HPDE6-E6E7 (cell line): Measurements from ENCODE around the gene ZNF418.

Source experiments
- DNase-seq: peaks from one replicate; pipeline ENCODE4 v3.0.0; 2011; ENCODE audit warnings: missing footprints; ENCODE audit errors: extremely low spot score

The ZNF418 gene

GRCh38 chr19:57934820-57935665 is at the start of gene ZNF418:
Gene ZNF418, minus strand, starts transcription at chr19:57935402. Its CDS starts 1,580 bp downstream, at chr19:57933822.
- peak; percentile 79 for DNase-seq

DNA sequence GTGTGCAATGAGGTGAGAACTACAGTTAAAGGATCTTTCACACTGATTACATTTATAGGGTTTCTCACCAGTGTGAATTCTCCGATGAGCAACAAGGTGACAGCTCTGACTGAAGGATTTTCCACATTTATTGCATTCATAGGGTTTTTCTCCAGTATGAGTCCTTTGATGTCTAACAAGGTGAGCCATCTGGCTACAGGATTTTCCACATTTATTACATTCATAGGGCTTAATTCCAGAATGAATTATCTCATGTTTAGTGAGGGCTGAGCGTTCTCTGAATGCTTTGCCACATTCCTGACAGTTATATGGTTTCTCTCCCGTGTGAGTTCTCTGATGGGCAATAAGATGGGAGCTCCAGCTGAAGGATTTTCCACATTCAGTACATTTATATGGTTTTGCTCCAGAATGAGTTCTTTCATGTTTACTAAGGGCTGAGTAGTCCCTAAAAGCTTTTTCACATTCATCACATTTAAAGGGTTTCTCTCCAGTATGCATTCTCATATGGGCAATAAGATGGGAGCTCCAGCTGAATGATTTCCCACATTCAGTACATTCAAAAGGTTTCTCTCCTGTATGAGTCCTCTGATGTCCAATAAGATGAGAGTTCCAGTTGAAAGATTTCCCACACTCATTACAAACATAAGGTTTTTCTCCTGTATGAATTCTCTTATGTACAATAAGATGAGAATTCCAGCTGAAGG is 43.5 kb upstream of the ZNF418 start:
- DNase-seq: no peak

DNA sequence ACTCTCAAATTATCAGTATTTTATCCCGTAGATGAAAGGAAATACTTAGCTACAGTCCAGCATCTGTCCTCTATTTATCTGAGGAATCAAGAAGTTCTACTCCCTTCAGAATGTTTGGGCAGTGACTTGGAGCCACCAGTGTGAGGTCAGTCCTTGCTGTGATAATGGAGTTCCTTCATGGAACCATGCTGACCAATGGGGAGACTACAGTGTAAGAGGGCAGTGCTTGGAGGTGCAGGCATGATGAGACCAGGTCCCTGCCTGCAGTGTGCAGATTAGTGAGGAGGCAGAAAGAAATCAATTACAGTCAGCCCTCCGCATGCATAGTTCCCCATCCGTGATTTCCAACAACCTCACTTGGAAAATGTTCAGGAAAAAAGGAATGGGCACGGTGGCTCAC is 39.2 kb upstream of the ZNF418 start, which contains the start of gene C19orf18:
Gene C19orf18, minus strand, starts transcription at position 101 of the 400 bp plus-strand sequence. CDS start 102 bp downstream, outside the sequence.
- no peak for DNase-seq

DNA sequence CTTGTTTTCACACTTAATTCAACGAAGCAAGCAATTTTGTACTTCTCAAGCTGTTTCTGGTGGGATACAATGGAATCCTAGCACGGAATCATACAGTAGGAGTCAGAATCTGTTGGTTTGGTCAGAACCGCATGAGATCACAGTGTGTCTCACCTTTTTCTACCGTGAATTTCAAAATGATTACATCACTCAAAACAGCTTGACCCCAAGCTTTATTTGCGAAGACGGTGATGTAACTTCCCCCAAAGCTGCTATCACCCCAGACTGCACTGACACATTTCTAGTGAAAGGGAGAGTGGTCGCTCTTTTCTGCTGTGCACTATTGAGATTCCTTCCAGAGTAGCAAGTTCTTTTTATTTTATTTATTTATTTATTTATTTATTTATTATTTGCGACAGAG is 29.6 kb upstream of the ZNF418 start:
- DNase-seq: no peak

- DNase-seq: no peak
These were observed 26.6 kb upstream of the ZNF418 start for GRCh38 chr19:57961785-57962184.

- DNase-seq: no peak
These were observed 19.8 kb upstream of the ZNF418 start for GRCh38 chr19:57954996-57955395.

DNA sequence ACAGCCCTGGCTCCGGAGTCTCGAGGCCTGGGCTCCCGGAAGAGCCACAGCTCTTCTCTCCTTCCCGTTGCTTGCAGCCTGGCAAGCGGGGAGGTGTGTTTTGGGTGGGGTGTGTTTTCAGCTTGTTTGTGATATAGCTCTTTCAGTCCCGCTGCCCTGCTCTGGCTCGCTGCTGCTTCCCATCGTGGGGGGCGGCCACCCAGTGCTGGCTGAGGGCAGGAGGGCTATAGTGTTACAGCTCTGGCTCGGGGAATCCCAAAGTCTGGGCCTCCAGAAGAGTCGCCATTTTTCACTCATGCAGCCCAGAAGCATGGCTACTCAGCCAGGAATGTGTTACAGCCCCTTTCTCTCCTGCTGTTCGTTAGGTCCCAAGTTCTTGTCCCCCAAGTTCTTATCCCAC is 14.5 kb upstream of the ZNF418 start:
- DNase-seq: no peak

DNA sequence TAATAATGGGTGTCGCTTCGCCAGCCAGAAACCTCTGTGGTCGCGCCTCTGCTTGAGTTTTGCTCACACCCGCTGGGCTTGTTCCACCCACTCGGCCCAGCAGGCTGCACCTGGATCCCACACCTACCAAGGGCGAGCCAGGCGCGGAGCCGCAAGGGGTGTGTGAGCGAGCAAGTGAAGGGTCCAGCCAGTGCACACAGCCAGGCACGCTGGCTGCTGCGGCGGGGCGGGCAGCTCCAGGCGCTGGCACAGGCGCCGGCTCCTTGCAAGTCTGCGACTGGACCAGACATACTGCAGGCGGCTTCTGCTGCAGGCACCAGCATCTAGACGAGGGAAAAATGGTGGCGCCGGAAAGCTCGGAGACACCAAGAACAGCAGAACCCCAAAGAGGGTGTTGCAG is 14.1 kb upstream of the ZNF418 start:
- DNase-seq: no peak

GRCh38 chr19:57947419-57948134 is 12.4 kb upstream of the ZNF418 start, which contains the start of gene ZNF256:
Gene ZNF256, minus strand, starts transcription at chr19:57947706. Its CDS starts 232 bp downstream, at chr19:57947474.
- peak; percentile 95 for DNase-seq

DNA sequence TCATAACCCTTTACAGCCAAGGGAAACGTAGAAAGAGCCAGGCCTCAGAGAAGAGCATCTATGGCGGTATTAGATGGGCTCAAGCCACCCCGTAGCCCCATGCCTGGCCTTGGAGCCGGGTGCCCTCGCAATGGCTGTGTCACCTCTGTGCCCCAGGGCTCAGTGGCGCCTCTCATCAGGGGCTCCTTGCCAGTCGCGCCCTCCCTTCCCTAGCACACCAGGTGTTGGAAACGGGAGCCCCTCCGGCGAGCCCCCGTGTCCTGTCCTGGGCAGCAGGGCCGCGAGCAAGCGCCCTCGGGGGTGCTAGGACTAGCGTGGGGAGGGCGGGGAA is 11.9 kb upstream of the ZNF418 start:
- DNase-seq: no peak

DNA sequence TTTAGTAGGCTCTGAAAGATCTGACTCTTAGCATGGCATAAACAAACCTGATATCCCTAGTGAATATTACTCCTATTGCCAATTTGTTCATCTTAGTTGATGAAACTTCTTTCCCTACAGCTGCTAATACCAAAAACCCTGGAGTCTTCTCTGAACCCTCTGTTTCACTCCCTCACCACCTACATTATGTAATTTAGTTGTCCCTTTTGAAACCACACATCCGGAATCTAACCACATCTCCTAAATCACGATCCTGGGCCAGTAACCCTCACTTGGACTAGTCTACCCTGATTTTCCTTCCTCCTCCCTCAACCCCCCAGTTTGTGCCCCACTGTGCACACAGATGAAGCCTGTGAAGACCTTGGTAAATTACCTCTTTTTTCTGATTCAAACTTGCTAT is 11.1 kb upstream of the ZNF418 start:
- no peak for DNase-seq

DNA sequence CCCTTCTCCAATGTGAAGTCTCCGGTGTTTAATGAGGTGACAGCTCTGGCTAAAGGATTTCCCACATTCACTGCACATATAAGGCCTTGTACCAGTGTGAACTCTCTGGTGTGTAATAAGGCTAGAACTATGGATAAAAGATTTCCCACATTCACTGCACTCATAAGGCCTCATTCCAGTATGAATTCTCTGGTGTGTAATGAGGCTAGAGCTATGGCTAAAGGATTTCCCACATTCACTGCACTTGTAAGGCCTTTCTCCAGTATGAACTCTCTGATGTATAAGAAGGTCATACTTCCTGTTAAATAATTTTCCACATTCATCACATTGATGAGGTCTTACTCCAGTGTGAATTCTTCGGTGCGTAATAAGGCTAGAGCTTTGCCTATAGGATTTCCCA is 6.4 kb upstream of the ZNF418 start:
- no peak for DNase-seq

DNA sequence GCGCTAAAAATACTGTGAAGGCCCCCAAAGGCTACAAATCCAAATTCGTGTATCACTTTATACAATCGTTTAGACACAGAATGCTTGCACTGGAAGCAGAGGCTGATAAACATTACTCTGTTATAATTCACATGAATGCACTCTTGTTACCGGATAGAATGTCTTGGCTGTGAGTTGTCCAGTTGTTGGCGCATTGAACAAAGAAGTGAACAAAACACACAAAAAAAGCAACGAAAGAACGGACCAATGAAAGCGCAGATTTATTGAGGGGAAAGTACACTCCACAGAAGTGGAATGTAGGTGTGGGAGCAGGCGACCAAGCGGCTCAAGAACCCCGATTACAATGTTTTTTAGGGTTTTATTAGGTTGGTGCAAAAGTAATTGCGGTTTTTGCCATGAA is 529 bp upstream of the ZNF418 start:
- DNase-seq: no peak

- no peak for DNase-seq
These were observed 7.6 kb downstream of the ZNF418 start for GRCh38 chr19:57927587-57927986.

- peak; percentile 93 for DNase-seq
These were observed 18.8 kb downstream of the ZNF418 start, which contains the start of gene ZNF417 for GRCh38 chr19:57916168-57916995. Gene ZNF417, minus strand, starts transcription at chr19:57916592. Its CDS starts 181 bp downstream, at chr19:57916411.

DNA sequence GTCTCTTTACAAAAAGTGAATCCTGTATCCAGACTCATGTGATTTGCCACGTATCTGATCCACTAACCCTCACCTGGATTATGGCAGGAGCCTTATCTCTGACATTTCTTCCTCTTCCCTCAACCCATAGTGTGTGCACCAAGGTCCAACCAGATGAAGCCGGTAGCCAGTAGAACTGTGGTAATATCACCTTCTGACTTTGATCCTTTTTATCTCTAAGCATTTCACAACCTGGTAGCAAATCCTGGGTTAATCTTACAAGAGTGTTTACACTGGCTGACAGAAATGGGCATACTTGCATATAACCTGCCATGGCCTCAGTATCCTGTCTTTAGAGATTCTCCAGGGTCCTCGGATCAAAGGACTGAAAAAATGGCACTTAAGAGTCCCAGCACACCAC is 20.7 kb downstream of the ZNF418 start:
- no peak for DNase-seq

- DNase-seq: no peak
These were observed 27.8 kb downstream of the ZNF418 start for GRCh38 chr19:57907394-57907793.

DNA sequence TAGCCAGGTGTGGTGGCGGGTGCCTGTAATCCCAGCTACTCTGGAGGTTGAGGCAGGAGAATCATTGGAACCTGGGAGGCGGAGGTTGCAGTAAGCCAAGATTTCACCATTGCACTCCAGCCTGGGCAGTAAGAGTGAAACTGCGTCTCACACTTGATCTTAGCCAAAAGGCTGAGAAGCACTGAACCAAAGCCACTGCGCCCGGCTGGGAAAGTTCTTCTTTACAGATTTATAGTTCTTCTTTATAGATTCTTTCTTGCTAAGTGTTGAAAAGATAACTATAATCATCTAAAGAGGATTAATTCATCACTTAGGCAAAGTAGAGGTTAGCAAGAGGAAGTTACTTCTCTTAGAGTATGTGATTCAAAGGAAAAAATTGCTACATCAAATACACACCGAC is 29.9 kb downstream of the ZNF418 start:
- no peak for DNase-seq

DNA sequence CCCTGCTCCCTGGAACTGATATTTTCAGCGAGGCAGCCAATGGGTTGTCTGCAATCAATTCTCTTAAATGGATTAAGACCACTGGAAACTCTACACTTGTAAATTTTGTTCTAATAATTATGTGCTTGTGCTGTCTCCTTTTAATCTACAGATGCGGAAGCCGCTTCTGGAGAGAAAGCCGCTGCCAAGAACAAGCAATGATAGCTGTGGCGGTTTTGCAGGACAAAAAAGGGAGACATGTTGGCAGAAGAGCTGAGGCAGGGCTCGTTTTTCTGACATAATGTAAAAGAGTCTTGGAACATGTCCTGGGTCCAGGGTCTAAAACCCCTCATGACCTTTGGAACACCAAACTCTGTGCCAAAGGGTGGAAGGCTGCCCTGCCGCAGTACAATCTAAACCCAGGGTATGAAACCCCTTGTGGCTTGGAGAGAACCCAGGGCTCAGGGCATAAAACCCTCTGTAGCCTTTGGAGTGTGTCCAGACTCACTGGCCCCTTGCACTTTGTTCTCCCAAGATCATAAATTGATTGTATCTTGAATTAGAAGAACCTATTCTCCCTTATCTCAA is 31.5 kb downstream of the ZNF418 start:
- no peak for DNase-seq

GRCh38 chr19:57900311-57900710 is 34.9 kb downstream of the ZNF418 start:
- DNase-seq: no peak

DNA sequence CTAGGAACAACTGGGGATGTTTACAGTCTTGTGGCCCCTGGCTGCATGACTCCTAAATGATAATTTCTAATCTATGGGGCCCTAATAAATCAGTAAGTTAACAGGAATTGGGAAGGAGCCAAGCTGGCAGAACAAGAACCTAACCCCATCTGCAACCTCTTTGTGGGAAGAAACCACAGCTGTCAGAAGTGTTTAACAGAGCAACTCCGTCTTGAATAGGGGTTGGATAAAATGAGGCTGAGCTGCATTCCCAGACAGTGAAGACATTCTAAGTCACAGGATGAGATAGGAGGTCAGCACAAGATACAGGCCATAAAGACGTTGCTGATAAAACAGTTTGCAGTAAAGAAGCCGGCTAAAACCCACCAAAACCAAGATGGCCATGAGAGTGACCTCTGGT is 44.5 kb downstream of the ZNF418 start:
- DNase-seq: peak; percentile 13
